ENCODE measurements around the gene CACNG3. TPM values are rescaled to one million over a fixed set of nuclear protein-coding genes. Genes with fewer than 3 reads are reported as not detected.

CACNG3 gene
- total RNA-seq, 1 donor: not detected

- DNase-seq (ENCODE audit: insufficient read length, low spot score, missing footprints): no peak
- Histone ChIP-seq H3K4me3 (ENCODE audit: insufficient read depth, low read length) (no peak overlapping the region), H3K27ac (ENCODE audit: low read depth, low read length) (no peak overlapping the region), H3K4me2 (ENCODE audit: insufficient read depth, low read length) (no peak overlapping the region), H3K36me3 (ENCODE audit: insufficient read depth, low read length) (no peaks in the 10 kb centered on the region), H4K20me1 (ENCODE audit: insufficient read depth, low read length) (no peaks in the 10 kb centered on the region), H3K9me3 (ENCODE audit: low read depth, low read length) (no peaks in the 10 kb centered on the region), H3K27me3 (ENCODE audit: insufficient read depth, low read length) (no peaks in the 10 kb centered on the region), H3K4me1 (ENCODE audit: insufficient read depth, low read length) (no peaks in the 10 kb centered on the region), H3K79me2 (ENCODE audit: insufficient read depth, low read length) (no peaks in the 10 kb centered on the region), H2AFZ (ENCODE audit: low read length) (no peak overlapping the region)
- no peak for TF ChIP-seq CTCF (IDR thresholded peaks at IDR 0.05; ENCODE audit: extremely low read depth, low read depth, low read length)
Measured at GRCh38 chr16:24216961-24217360, 39.2 kb upstream of the CACNG3 start.

- no peaks in the 10 kb centered on the region for H3K36me3 ChIP-seq (ENCODE audit: insufficient read depth, low read length)
- H3K9me3 ChIP-seq (ENCODE audit: low read depth, low read length): no peaks in the 10 kb centered on the region
- H2AFZ ChIP-seq (ENCODE audit: low read length): no peak overlapping the region
- H3K79me2 ChIP-seq (ENCODE audit: insufficient read depth, low read length): no peaks in the 10 kb centered on the region
- H3K4me1 ChIP-seq (ENCODE audit: insufficient read depth, low read length): no peaks in the 10 kb centered on the region
- no peak overlapping the region for H3K4me2 ChIP-seq (ENCODE audit: insufficient read depth, low read length)
- no peaks in the 10 kb centered on the region for H4K20me1 ChIP-seq (ENCODE audit: insufficient read depth, low read length)
- no peak for DNase-seq (ENCODE audit: insufficient read length, low spot score, missing footprints)
- H3K27ac ChIP-seq (ENCODE audit: low read depth, low read length): no peak overlapping the region
- H3K27me3 ChIP-seq (ENCODE audit: insufficient read depth, low read length): no peaks in the 10 kb centered on the region
- no peak overlapping the region for H3K4me3 ChIP-seq (ENCODE audit: insufficient read depth, low read length)
- TF ChIP-seq CTCF (IDR thresholded peaks at IDR 0.05; ENCODE audit: extremely low read depth, low read depth, low read length): no peak
Measured at GRCh38 chr16:24217461-24217860, 38.7 kb upstream of the CACNG3 start.

- Histone ChIP-seq H3K79me2 (ENCODE audit: insufficient read depth, low read length) (no peaks in the 10 kb centered on the region), H3K27me3 (ENCODE audit: insufficient read depth, low read length) (no peaks in the 10 kb centered on the region), H2AFZ (ENCODE audit: low read length) (no peak overlapping the region), H3K4me2 (ENCODE audit: insufficient read depth, low read length) (no peak overlapping the region), H4K20me1 (ENCODE audit: insufficient read depth, low read length) (no peaks in the 10 kb centered on the region), H3K9me3 (ENCODE audit: low read depth, low read length) (no peaks in the 10 kb centered on the region), H3K4me1 (ENCODE audit: insufficient read depth, low read length) (no peaks in the 10 kb centered on the region), H3K36me3 (ENCODE audit: insufficient read depth, low read length) (no peaks in the 10 kb centered on the region), H3K4me3 (ENCODE audit: insufficient read depth, low read length) (no peak overlapping the region), H3K27ac (ENCODE audit: low read depth, low read length) (no peak overlapping the region)
- DNase-seq (ENCODE audit: insufficient read length, low spot score, missing footprints): no peak
- no peak for TF ChIP-seq CTCF (IDR thresholded peaks at IDR 0.05; ENCODE audit: extremely low read depth, low read depth, low read length)
Measured at GRCh38 chr16:24218299-24218698, 37.8 kb upstream of the CACNG3 start.

GRCh38 chr16:24221219-24221618 is 34.9 kb upstream of the CACNG3 start:
- Histone ChIP-seq H2AFZ (ENCODE audit: low read length) (no peak overlapping the region), H3K4me3 (ENCODE audit: insufficient read depth, low read length) (no peak overlapping the region), H3K27ac (ENCODE audit: low read depth, low read length) (no peak overlapping the region), H3K79me2 (ENCODE audit: insufficient read depth, low read length) (no peaks in the 10 kb centered on the region), H3K4me1 (ENCODE audit: insufficient read depth, low read length) (no peaks in the 10 kb centered on the region), H3K4me2 (ENCODE audit: insufficient read depth, low read length) (no peak overlapping the region), H4K20me1 (ENCODE audit: insufficient read depth, low read length) (no peaks in the 10 kb centered on the region), H3K9me3 (ENCODE audit: low read depth, low read length) (no peaks in the 10 kb centered on the region), H3K27me3 (ENCODE audit: insufficient read depth, low read length) (no peaks in the 10 kb centered on the region), H3K36me3 (ENCODE audit: insufficient read depth, low read length) (no peaks in the 10 kb centered on the region)
- no peak for TF ChIP-seq CTCF (IDR thresholded peaks at IDR 0.05; ENCODE audit: extremely low read depth, low read depth, low read length)
- DNase-seq (ENCODE audit: insufficient read length, low spot score, missing footprints): no peak

All from osteoblast (primary cell).